Measurements from ENCODE around the gene RELN.

GRCh38 chr7:103691291-103691690, 298.2 kb downstream of the RELN start:
- TF ChIP-seq CTCF (IDR thresholded peaks at IDR 0.05 in 4 of 5, conservative IDR thresholded peaks at IDR 0.05 in 1 of 5) (no peak), POLR2A (IDR thresholded peaks at IDR 0.05) (no peak)

Data from gastrocnemius medialis (tissue), 4 donors.